ENCODE measurements around the gene ZSCAN22.

ZSCAN22 gene

DNA sequence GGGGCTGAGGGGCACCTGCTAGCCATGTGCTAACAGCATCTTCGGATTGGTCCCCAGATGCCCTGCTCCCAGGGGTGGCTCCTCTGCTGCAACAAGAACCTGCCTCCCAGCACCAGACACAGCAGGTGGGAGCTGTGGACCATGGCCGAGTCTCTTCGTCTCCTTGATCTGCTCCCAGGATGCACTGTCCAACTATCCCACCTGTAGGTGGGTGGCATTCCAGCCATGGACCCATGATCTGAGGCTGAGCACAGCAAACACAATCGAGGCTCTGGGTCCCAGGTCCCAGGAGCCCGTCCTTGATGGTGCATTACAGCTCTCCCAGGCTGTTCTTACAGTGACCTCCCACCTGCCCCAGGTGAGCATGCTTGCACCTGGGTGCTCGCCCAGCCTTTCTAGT lies 52.5 kb downstream of the ZSCAN22 start:
- no peak for DNase-seq

DNA sequence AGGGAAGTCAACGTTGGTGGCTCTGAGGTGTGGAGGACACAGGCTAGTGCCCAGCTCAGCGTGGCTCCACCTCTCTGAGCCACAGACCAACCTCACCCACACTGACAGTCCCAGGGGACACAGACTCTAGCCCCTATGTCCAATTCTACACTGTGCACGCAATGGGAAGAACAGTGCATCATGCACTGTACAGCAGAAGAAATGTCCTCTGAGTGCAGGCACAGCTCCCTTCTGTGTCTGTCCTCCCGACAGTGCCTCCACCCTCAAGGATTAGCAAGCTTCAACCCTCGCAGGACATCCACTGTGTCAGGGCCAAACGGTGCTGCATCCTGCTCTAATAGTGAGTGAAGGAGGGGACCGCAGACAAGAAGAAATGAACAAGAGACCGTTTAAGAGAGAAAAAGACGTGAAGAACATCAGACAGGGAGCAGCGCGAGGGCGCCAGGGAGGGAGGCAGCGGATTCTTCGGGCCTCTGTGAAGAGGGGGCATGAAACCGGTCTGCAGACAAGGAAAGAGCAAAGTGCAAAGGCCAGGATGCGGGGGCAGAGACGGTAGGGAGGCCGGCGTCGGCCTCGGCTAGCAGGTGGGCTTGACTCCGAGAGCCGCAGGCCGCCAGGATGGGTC lies 53.4 kb downstream of the ZSCAN22 start:
- DNase-seq: no peak

GRCh38 chr19:58380662-58381459 lies 54.1 kb downstream of the ZSCAN22 start, which contains the start of gene ZNF837:
ZNF837 (minus strand) TSS chr19:58381030; CDS start chr19:58369332, 11,698 bp downstream.
- peak; percentile 100 for DNase-seq

DNA sequence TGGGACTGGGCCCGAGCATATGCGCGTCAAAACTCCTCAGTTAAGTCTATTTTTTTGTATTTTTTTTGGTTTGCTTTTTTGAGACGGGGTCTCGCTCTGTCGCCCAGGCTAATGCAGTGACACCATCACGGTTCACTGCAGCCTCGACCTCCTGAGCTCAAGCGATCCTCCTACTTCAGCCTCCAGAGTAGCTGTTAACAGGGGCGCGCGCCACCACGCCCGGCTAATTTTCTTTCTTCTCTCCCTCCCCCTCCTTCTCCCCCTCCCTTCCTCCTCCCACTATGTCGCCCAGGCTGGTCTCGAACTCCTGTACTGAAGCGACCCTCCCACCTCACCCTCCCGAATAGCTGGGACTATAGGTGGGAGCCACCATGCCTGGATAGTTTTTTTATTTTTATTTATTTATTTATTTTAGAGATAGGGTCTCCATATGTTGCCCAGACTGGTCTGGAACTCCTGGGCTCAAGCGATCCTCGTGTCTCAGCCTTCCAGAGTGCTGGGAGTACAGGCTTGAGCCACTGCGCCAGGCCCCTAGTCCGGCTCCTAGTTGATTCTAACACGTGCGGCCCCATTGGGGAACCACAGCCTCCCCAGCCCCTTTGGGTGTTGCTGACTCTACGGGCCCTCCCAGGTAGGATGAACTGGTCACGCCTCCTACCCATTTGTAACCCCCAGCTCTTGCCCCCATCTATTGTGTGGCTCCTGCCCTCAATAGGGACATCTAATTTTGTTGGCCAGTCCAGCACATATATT lies 54.8 kb downstream of the ZSCAN22 start:
- no peak for DNase-seq

DNA sequence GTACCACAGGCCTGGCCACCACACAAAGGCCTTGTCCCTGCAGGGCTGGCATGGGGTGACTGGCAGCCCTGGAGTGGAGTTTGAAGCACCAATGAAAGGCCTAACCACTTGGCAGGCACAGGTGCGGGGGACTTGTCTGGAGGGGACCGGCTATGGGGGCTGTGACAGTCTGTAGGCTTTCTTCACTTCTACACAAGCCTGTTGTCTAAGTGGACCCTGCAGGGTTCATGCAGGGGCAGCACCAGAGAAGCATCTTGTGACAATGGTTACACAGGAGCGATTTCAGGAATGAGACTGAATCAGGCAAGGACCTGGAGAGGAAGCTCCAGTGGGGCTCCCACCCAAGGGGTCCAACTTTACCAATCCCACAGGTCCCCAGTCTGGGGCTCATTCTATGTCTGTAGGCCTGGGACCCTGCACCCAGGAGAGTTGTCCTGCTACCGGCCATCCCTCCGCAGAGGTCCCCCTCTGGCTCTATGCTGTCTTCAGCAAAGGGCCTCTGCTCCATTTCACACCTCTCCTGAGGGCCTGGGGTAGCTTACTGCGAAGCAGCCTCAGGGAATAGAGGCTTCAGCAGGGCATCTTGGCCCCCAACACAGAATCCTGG lies 56.3 kb downstream of the ZSCAN22 start:
- no peak for DNase-seq

GRCh38 chr19:58385313-58385890 lies 58.6 kb downstream of the ZSCAN22 start:
- DNase-seq: no peak

DNA sequence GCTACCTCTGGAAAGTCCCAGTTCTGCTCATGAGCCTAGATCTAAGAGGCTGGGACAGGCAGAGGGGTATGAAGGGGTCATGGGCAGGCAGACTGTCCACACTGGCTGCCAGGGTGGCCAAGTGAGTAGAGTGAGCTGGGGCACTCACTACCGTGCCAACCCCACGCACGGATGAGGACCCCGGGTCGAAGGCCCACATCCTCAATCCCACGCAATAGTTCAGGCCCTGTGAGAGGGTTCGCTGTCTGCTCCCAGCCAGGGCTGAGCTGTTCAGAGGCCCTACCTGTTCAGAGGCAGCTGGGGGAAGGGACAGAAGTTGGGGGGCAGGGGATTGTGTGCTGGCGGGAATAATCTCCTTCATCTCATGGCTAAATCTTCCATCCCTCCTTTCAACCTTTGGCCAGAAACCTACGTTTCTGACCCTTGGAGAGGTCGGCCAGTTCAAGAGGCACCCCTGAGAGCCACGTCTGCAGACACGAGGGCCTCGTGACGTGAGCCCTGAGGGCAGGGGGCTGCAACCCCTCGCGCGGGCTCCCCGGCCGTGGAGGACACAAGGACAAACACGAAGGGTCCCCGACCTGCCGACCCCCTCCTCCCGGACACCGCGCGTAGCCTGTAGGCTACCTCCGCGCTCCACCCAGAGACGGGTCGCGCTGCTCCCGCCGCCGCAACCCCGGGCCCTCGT lies 59.2 kb downstream of the ZSCAN22 start:
- DNase-seq: no peak

- peak; percentile 98 to 99 for DNase-seq
Measured at GRCh38 chr19:58386576-58387337, 60.0 kb downstream of the ZSCAN22 start, which contains the start of gene RPS5. RPS5 (plus strand) TSS chr19:58387269; CDS start chr19:58388138, 869 bp downstream.

DNA sequence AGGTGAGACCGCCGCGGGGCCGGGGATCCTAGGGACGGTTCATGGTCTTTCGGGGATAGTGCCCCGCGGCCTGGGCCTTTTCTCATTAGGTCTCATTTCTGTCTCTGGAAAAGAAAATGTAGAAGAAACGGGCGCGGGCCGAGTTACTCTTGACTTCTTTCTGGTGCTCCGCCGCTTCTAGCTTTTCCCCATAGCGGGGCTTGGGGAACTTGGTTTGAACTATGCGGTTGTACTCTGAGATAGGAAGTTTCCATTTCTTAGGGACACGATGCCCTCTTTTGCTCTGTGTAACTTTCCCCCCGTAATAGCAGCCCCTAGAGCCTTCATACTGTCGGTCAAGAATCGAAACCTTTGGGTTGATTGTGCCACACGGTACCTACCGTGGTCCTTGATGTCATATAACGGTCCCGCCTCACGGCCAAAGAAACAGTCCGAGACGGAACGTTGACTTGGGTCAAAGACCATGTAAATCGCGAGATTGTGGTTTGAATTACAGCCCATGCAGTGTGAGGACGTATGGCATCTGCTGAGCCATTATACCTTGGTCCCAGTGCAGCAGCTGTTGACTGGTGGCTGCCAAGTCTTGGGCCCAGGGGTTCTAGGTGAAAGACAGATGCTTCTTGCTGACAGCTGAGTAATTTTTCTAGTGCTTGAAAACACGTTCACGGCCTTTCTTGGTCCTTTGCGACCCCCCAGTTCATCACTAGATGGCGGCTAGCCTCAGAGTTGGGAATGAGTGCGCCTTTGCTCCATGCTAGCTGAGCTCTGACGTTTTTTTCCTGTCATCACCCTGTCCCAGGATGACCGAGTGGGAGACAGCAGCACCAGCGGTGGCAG lies 60.8 kb downstream of the ZSCAN22 start:
- DNase-seq: no peak

DNA sequence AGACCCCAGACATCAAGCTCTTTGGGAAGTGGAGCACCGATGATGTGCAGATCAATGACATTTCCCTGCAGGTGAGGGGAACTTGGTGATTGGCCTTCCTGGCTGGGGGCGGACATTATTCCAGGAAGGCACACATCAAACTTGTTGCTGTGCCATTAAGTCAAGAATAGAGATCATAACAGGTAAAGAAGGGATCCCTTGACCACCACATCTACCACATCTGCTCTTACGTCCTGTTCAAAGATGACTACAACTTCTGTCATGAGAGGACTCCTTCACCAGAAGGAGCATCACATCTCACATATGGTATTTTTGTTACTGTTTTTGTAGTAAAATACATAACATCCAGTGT lies 61.4 kb downstream of the ZSCAN22 start:
- no peak for DNase-seq

Measured in inflammatory macrophage treated with lipopolysaccharide for 1 hour (primary cell).